ENCODE data around the gene A4GALT. TPM values are rescaled to one million over a fixed set of nuclear protein-coding genes. Genes with fewer than 3 reads are reported as not detected.

The A4GALT gene
- total RNA-seq = 10 to 100 TPM; 40.8 to 78.6 TPM

DNA sequence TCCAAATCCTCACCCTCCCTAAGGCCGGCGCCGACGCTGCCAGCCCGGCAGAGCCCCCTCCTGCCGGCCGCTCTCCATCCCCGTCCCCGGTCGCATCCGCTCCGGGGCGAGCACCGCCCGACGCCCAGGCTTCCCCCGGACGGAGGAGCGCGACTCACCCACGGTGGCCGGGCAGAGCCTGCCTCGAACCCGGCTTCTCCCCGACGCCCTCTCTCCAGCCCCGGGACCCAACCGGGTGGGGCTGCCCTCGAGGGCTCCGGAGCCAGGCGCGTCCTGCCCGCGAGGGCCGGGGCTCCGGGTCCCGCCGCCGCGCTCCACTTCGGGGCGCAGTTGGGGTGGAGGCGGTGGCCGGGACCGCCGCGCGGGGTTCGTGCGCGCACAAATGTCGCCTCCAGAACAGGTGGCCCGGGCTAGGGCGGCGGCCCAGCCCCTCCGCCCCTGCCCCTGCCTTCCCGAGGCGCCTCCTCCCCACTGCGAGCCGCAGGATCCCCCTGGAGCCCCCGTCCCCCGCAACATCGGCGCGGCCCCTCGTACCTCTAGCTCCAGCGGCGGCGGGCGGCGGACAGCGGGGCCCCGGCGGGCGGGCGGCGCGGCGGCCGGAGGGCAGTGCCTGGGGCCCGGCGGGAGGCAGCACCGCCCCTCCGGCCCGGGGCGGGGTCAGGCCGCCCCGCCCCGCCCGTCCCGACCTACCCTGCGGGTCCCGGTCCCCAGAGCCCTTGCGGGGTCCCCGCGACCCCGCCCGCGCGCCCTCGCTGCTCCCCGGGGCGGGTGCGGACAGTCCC, at the start of gene A4GALT:
Gene A4GALT (minus strand): TSS at position 608 of the 782 bp plus-strand sequence. CDS start 26,919 bp downstream, outside the sequence.
- H3K36me3 ChIP-seq = no peaks in the 10 kb centered on the region
- no peak for DNase-seq (ENCODE audit: low spot score)
- TF ChIP-seq, protein P1, sequence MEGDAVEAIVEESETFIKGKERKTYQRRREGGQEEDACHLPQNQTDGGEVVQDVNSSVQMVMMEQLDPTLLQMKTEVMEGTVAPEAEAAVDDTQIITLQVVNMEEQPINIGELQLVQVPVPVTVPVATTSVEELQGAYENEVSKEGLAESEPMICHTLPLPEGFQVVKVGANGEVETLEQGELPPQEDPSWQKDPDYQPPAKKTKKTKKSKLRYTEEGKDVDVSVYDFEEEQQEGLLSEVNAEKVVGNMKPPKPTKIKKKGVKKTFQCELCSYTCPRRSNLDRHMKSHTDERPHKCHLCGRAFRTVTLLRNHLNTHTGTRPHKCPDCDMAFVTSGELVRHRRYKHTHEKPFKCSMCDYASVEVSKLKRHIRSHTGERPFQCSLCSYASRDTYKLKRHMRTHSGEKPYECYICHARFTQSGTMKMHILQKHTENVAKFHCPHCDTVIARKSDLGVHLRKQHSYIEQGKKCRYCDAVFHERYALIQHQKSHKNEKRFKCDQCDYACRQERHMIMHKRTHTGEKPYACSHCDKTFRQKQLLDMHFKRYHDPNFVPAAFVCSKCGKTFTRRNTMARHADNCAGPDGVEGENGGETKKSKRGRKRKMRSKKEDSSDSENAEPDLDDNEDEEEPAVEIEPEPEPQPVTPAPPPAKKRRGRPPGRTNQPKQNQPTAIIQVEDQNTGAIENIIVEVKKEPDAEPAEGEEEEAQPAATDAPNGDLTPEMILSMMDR (IDR thresholded peaks at IDR 0.05) = no peak
- H3K27ac ChIP-seq = peak within 1 kb of the TSS; percentile 95 to 100
- H3K4me3 ChIP-seq = peak within 1 kb of the TSS; percentile 96 to 100
- H3K4me1 ChIP-seq = peaks cover 0 to 41% of the 10 kb centered on the region in 2 donors
- H3K9me3 ChIP-seq = no peaks in the 10 kb centered on the region
- H3K27me3 ChIP-seq = no peaks in the 10 kb centered on the region

GRCh38 chr22:42770448-42770726, 49.7 kb upstream of the A4GALT start:
- Histone ChIP-seq H3K36me3 (no peaks in the 10 kb centered on the region), H3K9me3 (no peaks in the 10 kb centered on the region), H3K27me3 (no peaks in the 10 kb centered on the region), H3K4me3 (no peak overlapping the region), H3K27ac (peak overlapping the region; percentile 1 to 8), H3K4me1 (peaks cover 0 to 15% of the 10 kb centered on the region in 2 donors)
- DNase-seq (ENCODE audit: low spot score) = no peak
- TF ChIP-seq, protein P1 (IDR thresholded peaks at IDR 0.05) = no peak

- Histone ChIP-seq H3K4me1 (peaks cover 0 to 15% of the 10 kb centered on the region in 2 donors), H3K4me3 (peak overlapping the region in 1 of 2 donors; percentile 31), H3K27me3 (no peaks in the 10 kb centered on the region), H3K9me3 (no peaks in the 10 kb centered on the region), H3K27ac (peak overlapping the region; percentile 1 to 8), H3K36me3 (no peaks in the 10 kb centered on the region)
- DNase-seq (ENCODE audit: low spot score) = peak; percentile 90
- TF ChIP-seq, protein P1 (IDR thresholded peaks at IDR 0.05) = no peak
Observed at GRCh38 chr22:42769574-42770447, 49.1 kb upstream of the A4GALT start.

- H3K27ac ChIP-seq = no peak overlapping the region
- H3K4me3 ChIP-seq = no peak overlapping the region
- no peaks in the 10 kb centered on the region for H3K36me3 ChIP-seq
- peaks cover 0 to 15% of the 10 kb centered on the region in 2 donors for H3K4me1 ChIP-seq
- DNase-seq (ENCODE audit: low spot score) = no peak
- no peaks in the 10 kb centered on the region for H3K9me3 ChIP-seq
- H3K27me3 ChIP-seq = no peaks in the 10 kb centered on the region
- TF ChIP-seq, protein P1 (IDR thresholded peaks at IDR 0.05) = no peak
Observed at GRCh38 chr22:42769238-42769573, 48.5 kb upstream of the A4GALT start.

- no peaks in the 10 kb centered on the region for H3K36me3 ChIP-seq
- TF ChIP-seq, protein P1 (IDR thresholded peaks at IDR 0.05) = no peak
- no peaks in the 10 kb centered on the region for H3K27me3 ChIP-seq
- H3K9me3 ChIP-seq = no peaks in the 10 kb centered on the region
- H3K4me3 ChIP-seq = no peak overlapping the region
- no peak for DNase-seq (ENCODE audit: low spot score)
- no peak overlapping the region for H3K27ac ChIP-seq
- H3K4me1 ChIP-seq = peaks cover 0 to 15% of the 10 kb centered on the region in 2 donors
Observed at GRCh38 chr22:42768385-42769035, 47.8 kb upstream of the A4GALT start.
